Fibroblast of lung (primary cell): ENCODE measurements around the gene LMO2.

Experiments
- EZH2 ChIP-seq: IDR thresholded peaks from 2 replicates; pipeline ENCODE4 v1.5.1; 2012; ENCODE audit warnings: low read length, control low read depth, mild to moderate bottlenecking; ENCODE audit errors: missing control alignments
- TF ChIP-seq, protein P1 (sequence below), 2 donors: IDR thresholded peaks in 1 of 2; conservative IDR thresholded peaks in 1 of 2; 1 replicate in 1 of 2; 2 replicates in 1 of 2; pipeline ENCODE4 v1.5.1; 2011 to 2012; ENCODE audit warnings: low read length in 2 of 2, control low read depth in 1 of 2, inconsistent platforms in 1 of 2, low read depth in 1 of 2, mild to moderate bottlenecking in 1 of 2

DNA sequence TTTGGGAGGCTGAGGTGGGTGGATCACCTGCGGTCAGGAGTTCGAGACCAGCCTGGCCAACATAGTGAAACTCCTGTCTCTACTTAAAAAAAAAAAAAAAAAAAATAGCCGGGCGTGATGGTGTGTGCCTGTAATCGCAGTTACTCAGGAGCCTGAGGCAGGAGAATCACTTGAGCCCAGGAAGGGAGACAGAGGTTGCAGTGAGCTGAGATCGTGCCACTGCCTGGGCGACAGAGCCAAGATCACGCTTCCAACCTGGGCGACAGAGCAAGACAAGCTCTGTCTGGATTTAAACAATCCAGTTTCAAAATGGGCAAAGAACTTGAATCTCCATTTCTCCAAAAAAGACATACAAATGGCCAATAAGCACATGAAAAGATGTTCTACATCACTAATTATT, 12.5 kb downstream of the LMO2 start:
- TF ChIP-seq, protein P1, sequence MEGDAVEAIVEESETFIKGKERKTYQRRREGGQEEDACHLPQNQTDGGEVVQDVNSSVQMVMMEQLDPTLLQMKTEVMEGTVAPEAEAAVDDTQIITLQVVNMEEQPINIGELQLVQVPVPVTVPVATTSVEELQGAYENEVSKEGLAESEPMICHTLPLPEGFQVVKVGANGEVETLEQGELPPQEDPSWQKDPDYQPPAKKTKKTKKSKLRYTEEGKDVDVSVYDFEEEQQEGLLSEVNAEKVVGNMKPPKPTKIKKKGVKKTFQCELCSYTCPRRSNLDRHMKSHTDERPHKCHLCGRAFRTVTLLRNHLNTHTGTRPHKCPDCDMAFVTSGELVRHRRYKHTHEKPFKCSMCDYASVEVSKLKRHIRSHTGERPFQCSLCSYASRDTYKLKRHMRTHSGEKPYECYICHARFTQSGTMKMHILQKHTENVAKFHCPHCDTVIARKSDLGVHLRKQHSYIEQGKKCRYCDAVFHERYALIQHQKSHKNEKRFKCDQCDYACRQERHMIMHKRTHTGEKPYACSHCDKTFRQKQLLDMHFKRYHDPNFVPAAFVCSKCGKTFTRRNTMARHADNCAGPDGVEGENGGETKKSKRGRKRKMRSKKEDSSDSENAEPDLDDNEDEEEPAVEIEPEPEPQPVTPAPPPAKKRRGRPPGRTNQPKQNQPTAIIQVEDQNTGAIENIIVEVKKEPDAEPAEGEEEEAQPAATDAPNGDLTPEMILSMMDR (conservative IDR thresholded peaks at IDR 0.05 in 1 of 2, IDR thresholded peaks at IDR 0.05 in 1 of 2; ENCODE audit: low read depth in 1 of 2, low read length in 2 of 2), result no peak
- no peak for TF ChIP-seq EZH2
